Keratinocyte (primary cell): ENCODE results near the gene SRGN. TPM values are rescaled to one million over a fixed set of nuclear protein-coding genes. Genes with fewer than 3 reads are reported as not detected.

Source experiments
- DNase-seq: peaks from one replicate; pipeline ENCODE4 v3.0.0-alpha.2; 2011; ENCODE audit warnings: low read depth, missing footprints, low spot score
- FAIRE-seq: peaks from 2 replicates; lab custom pipeline; 2011; peaks lifted over from hg19 to GRCh38; lab: Jason Lieb, UNC
- H2AFZ ChIP-seq: 2 replicates; pipeline ENCODE4 v1.6.0; 2012; ENCODE audit warnings: low read length, control low read depth, inconsistent platforms; ENCODE audit not compliant: control insufficient read depth
- H3K27ac ChIP-seq: 2 replicates; pipeline ENCODE4 v1.5.1; 2011; ENCODE audit warnings: low read length; ENCODE audit not compliant: control insufficient read depth, insufficient read depth
- H3K27me3 ChIP-seq: 3 replicates; pipeline ENCODE4 v1.6.0; 2011; ENCODE audit warnings: low read length; ENCODE audit not compliant: control insufficient read depth, insufficient read depth; ENCODE audit errors: extremely low read depth
- H3K36me3 ChIP-seq, 2 experiments: 2 replicates in 1 of 2; 3 replicates in 1 of 2; pipeline ENCODE4 v1.5.1; 2011; ENCODE audit warnings: low read length in 2 of 2, mild to moderate bottlenecking in 1 of 2; ENCODE audit not compliant: control insufficient read depth in 2 of 2, insufficient read depth in 2 of 2; ENCODE audit errors: extremely low read depth in 1 of 2
- H3K4me1 ChIP-seq: 3 replicates; pipeline ENCODE4 v1.5.1; 2011; ENCODE audit warnings: low read length; ENCODE audit not compliant: control insufficient read depth, insufficient read depth; ENCODE audit errors: extremely low read depth
- H3K4me2 ChIP-seq: 3 replicates; pipeline ENCODE4 v1.6.0; 2011; ENCODE audit warnings: low read depth, low read length; ENCODE audit not compliant: control insufficient read depth, insufficient read depth; ENCODE audit errors: extremely low read depth
- H3K4me3 ChIP-seq, 3 experiments: fragments of 200-600 bp in 1 of 3; sonication (generic) in 1 of 3; 2 replicates in 2 of 3; 3 replicates in 1 of 3; pipeline ENCODE4 v1.5.1; 2011 to 2016; ENCODE audit warnings: low read length in 3 of 3, mild to moderate bottlenecking in 3 of 3, control low read depth in 2 of 3, inconsistent platforms in 1 of 3, low read depth in 1 of 3, mixed read lengths in 1 of 3, mixed run types in 1 of 3, moderate library complexity in 1 of 3; ENCODE audit not compliant: control insufficient read depth in 2 of 3, insufficient read depth in 2 of 3; ENCODE audit errors: extremely low read depth in 1 of 3
- H3K79me2 ChIP-seq: 2 replicates; pipeline ENCODE4 v1.6.0; 2012; ENCODE audit warnings: low read length; ENCODE audit not compliant: control insufficient read depth, insufficient read depth
- H3K9ac ChIP-seq: 3 replicates; pipeline ENCODE4 v1.6.0; 2011; ENCODE audit warnings: low read length; ENCODE audit not compliant: control insufficient read depth, insufficient read depth; ENCODE audit errors: extremely low read depth
- H3K9me1 ChIP-seq: 3 replicates; pipeline ENCODE4 v1.6.0; 2011; ENCODE audit warnings: low read length; ENCODE audit not compliant: control insufficient read depth, insufficient read depth; ENCODE audit errors: extremely low read depth
- H3K9me3 ChIP-seq: 2 replicates; pipeline ENCODE4 v1.5.1; 2012; ENCODE audit warnings: low read depth, low read length; ENCODE audit not compliant: control insufficient read depth
- H4K20me1 ChIP-seq: 3 replicates; pipeline ENCODE4 v1.6.0; 2011; ENCODE audit warnings: low read length; ENCODE audit not compliant: control insufficient read depth, insufficient read depth; ENCODE audit errors: extremely low read depth
- CTCF ChIP-seq, 3 experiments: IDR thresholded peaks in 1 of 3; conservative IDR thresholded peaks in 1 of 3; optimal IDR thresholded peaks in 1 of 3; 2 replicates in 2 of 3; 3 replicates in 1 of 3; pipeline versions ENCODE3 to v1.5.1; 2011; ENCODE audit warnings: low read length in 3 of 3, mild to moderate bottlenecking in 3 of 3, moderate library complexity in 2 of 3, control low read depth in 1 of 3, inconsistent platforms in 1 of 3; ENCODE audit not compliant: insufficient read depth in 2 of 3; ENCODE audit errors: extremely low read depth in 1 of 3
- EZH2 ChIP-seq: IDR thresholded peaks from one replicate; pipeline ENCODE4 v1.6.1; 2012; ENCODE audit warnings: inconsistent platforms, mild to moderate bottlenecking, low read length, moderate library complexity
- dilution Hi-C: fragments of 300-500 bp; cut with MboI; formaldehyde crosslinking; loops from one replicate; pipeline ENCODE4 v1.7.0; 2020; ENCODE audit warnings: low sequenced_read_pairs; ENCODE audit not compliant: extremely low pct_ligation_motif_present
- polyA plus RNA-seq, 5 experiments: library from polyadenylated mRNA; depleted of rRNA in 3 of 5; stranded (reverse) in 3 of 5; stranded (forward) in 1 of 5; unstranded in 1 of 5; fragments of >200 nt; gene quantifications; 1 replicate in 1 of 5; 2 replicates in 3 of 5; 3 replicates in 1 of 5; pipeline versions ENCODE4 v1.2.1 to v1.2.3, GENCODE V29; 2011 to 2012; ENCODE audit warnings: missing spikeins in 2 of 5, low read depth in 1 of 5, low replicate concordance in 1 of 5

Gene SRGN
- polyA plus RNA-seq, 1 donor (not counting 4 experiments of a cell fraction or from before 2014, with no cell fraction given): 2.1 TPM

DNA sequence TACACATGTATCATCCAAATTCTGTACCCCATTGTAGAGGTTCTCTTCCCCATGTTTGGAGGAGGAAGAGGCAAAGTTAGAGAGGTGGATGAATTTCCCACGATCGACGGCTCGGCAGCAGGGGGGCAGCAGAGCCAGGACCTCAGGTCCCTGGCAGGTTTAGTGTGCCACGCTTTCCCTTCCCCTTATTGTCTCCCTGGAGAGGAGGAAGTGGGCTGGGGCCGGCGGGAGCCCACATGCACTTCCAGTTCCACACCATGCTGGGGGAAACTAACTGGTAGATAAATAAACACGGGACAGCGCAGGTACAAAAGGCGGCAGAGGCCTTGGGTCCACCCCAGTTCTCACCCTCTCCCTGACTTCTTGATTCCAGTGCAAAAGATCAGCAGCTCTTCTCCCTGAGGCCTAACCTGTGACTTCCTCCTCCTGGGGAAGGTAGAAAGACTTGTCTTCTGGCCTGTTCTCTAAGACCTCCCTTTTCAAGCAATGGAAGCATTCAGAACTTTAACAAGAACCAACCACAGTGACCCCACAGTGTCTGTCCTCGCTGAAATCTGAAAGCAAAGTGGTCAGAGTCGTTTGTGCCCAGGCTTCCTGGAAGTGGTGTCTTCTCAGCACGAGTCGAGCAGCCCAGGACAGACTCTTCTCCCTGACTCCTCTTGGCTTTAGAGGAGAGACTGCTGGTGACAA lies 30.5 kb upstream of the SRGN start:
- Histone ChIP-seq H4K20me1 (no peaks in the 10 kb centered on the region), H3K27me3 (peaks cover 5% of the 10 kb centered on the region), H3K79me2 (no peaks in the 10 kb centered on the region), H3K4me2 (no peak overlapping the region), H3K27ac (no peak overlapping the region), H3K9ac (no peak overlapping the region), H2AFZ (peak overlapping the region; percentile 4), H3K4me1 (peaks cover 15% of the 10 kb centered on the region), H3K4me3 (no peak overlapping the region), H3K9me1 (no peaks in the 10 kb centered on the region), H3K36me3 (no peaks in the 10 kb centered on the region), H3K9me3 (no peaks in the 10 kb centered on the region)
- TF ChIP-seq EZH2 (no peak), CTCF (optimal IDR thresholded peaks at IDR 0.05 in 1 of 3, IDR thresholded peaks at IDR 0.05 in 1 of 3, conservative IDR thresholded peaks at IDR 0.05 in 1 of 3; ENCODE audit: extremely low read depth in 1 of 3, insufficient read depth in 2 of 3, low read length in 3 of 3) (no peak)
- no peak for DNase-seq
- dilution Hi-C loops: no loop called here
- FAIRE-seq: no peak

GRCh38 chr10:69057951-69058297 lies 30.0 kb upstream of the SRGN start:
- TF ChIP-seq EZH2 (no peak), CTCF (optimal IDR thresholded peaks at IDR 0.05 in 1 of 3, IDR thresholded peaks at IDR 0.05 in 1 of 3, conservative IDR thresholded peaks at IDR 0.05 in 1 of 3; ENCODE audit: extremely low read depth in 1 of 3, insufficient read depth in 2 of 3, low read length in 3 of 3) (no peak)
- Histone ChIP-seq H3K4me3 (no peak overlapping the region), H3K27ac (no peak overlapping the region), H3K36me3 (no peaks in the 10 kb centered on the region), H3K79me2 (no peaks in the 10 kb centered on the region), H4K20me1 (no peaks in the 10 kb centered on the region), H2AFZ (peak overlapping the region; percentile 4), H3K4me1 (peaks cover 15% of the 10 kb centered on the region), H3K9ac (no peak overlapping the region), H3K9me1 (no peaks in the 10 kb centered on the region), H3K9me3 (no peaks in the 10 kb centered on the region), H3K4me2 (no peak overlapping the region), H3K27me3 (peaks cover 5% of the 10 kb centered on the region)
- FAIRE-seq (no peak), DNase-seq (no peak)
- dilution Hi-C loops: no loop called here
